HG03354 (cell line): ENCODE measurements around the gene SCLY.
"Not testable (repeated sequence)": the region's sequence is repeated elsewhere in the genome, so short reads cannot be mapped to it uniquely, and the experiment has no call there.

ENCODE experiments used
- ATAC-seq: cut with Tn5 transposase; IDR thresholded peaks from one replicate; pipeline ENCODE4 v1.9.1; 2021; ENCODE audit warnings: mild to moderate bottlenecking; ENCODE audit not compliant: unreplicated experiment, poor library complexity, severe bottlenecking

Gene SCLY

DNA sequence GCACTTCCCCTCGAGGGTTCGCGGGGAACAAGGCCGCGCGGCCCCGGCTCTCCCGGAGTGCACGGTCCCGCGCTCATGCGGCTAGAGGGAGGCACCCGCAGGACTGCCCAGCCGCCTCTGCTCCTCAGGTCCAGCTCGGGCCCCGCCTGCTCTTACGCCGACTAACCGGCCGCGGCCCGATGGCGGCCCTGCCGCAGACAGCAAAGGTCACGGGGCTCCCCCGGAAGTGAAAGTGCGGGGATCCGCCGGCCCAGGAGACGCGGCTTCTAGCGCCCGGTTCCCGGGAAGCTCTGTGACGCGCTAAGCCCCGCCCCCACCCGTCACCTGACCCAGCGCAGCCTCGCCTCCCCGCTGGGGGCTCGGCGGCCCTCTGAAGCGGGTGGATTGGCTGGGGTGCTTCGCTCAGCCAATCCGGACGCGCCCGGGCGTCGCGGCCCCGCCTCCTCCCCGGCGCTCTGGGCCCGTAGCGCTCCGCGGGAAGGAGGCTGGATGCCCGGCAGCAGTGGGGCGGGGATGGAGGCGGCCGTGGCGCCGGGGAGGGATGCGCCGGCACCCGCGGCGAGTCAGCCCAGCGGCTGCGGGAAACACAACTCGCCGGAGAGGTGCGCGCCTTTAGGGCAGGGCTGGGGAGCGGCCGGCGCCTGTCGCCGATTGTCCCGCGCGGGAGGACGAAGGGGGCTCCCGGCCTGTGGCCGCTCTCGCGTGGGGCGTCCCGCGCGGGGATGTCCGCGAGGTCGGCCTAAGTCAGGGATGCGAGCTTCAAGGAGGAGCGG lies at the start of gene SCLY:
Gene SCLY (plus strand): TSS at position 460 of the 773 bp plus-strand sequence. CDS start 54 bp downstream, at position 514.
- peak; percentile 96 for ATAC-seq

DNA sequence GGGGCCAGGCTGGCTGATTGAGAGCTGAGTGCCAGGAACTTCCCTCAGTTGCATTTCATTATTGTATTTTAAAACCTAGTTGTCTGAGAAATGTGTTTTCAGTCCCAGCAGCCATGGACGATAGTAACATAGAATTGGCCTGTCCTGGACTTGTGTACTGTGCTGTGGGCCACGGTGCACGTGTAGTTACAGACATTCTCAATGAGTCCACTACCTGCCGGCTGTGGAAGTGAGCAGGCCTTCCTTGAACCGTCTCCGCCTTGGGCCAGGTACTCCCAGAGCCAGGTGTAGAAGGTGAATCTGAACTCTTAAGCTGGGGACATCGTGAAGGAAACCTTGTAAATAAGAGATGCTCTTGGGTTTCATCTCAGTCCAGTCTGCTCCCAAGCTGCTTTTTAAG lies 47.0 kb upstream of the SCLY start:
- no peak for ATAC-seq

GRCh38 chr2:238015705-238016104 lies 45.1 kb upstream of the SCLY start:
- ATAC-seq = no peak

DNA sequence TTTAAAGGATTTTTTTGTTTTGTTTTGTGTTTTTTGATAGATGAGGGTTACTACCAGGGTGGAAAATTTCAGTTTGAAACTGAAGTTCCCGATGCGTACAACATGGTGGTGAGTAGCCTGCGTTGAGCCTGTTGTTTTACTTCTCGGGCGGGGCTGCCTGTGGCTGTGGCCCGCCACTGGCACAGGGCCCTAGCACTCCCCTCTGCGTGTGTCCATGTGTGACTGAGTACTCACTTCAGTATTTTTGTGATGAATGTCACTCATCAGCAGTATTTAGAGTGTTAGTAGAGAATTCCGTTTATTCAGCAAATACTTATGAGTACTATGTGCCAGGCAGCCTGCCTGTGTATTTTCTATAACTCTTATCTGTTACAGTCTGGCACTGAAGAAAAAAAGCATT lies 44.3 kb upstream of the SCLY start:
- ATAC-seq = no peak

DNA sequence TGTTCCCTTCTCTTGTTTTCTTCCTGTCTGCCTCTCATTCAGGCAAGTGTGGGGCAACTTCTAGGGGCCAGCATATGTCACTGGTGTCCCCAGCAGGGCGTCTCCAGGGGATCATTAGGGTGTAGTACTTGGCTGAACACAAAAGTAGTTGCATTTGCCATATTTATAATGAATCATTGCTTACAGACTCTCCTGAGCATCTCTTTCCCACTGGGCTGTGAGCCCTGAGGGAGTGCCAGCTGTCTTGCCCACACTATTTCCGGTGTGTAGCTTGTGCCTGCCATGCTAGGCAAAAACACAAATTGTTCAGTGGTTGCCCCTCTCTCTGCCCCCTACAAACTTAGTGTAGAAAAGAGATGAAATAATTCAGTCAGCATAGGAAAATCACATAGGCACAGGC lies 40.8 kb upstream of the SCLY start:
- ATAC-seq = no peak

DNA sequence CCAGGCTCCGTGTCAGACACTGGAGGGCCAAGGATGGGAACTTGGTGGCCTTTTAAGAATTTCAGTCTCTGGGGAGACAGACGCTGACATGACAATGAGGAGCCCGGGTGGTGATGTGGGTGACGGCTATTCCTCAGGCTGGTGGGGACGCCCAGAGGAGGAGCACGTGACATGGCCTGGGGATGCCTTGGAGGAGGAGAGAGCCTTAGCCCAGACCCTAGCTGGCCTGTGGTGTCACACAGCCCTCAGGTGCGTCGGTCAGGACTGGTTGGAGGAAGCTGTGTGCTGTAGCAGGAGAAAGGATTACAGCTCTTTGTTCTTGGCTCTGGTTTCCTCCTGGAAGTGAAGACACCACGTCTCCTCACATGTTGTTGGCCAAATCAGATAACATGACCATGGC lies 40.0 kb upstream of the SCLY start:
- ATAC-seq = no peak

DNA sequence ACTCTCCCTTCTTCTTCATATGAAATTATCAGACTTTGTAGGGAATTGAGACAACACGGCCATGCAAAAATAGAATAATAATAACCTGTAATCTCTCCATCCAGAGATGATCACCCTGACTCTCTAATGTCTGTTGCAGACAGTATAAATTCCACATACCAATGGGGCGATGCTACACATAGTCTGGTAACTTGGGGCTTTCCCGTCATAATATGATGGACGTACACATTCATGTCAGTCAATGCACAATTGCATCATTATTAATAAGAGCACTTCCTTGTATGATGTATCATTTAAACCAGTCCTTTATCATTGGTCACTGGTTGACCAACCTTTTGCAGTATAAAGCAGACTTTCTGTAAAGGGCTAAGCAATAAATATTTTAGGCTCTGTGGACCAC lies 39.5 kb upstream of the SCLY start:
- ATAC-seq = no peak

GRCh38 chr2:238022594-238023157 lies 38.1 kb upstream of the SCLY start:
- ATAC-seq = no peak

DNA sequence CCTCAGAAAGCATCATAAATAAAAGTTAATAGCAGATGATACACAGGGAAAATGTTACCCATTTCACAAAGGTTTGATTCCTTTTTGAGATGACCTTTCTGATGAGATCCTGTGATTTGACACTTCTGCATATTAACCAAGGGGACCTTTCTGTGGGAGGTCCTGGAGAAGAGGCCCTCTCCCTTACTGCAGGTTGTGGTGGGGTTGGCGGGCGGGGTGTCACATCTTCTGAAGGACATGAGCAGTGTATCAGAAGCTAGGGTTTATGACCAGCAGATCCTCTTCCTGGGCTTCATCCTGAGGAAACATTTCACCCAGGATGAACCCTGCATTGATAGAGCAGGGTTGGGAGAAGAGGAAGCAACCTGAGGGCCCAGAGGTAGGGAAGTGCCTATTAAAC lies 37.2 kb upstream of the SCLY start:
- ATAC-seq = no peak

DNA sequence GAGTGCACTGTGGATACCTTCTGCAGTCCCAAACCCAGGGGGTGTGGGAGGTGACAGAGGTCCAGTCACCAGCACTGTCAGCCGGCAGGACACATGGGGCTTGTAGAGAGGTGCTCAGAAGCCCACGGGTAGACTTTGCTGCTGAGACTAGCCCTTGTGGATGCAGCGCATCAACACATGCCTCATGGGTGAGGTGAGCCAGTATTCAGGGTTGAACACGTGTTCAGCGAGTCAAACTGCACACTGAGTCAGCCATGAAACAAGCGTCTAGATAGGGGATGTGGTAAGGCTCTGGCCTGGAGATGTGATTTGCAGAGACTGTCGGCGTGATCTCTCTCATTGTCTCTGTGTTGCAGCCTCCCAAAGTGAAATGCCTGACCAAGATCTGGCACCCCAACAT lies 35.8 kb upstream of the SCLY start:
- no peak for ATAC-seq

DNA sequence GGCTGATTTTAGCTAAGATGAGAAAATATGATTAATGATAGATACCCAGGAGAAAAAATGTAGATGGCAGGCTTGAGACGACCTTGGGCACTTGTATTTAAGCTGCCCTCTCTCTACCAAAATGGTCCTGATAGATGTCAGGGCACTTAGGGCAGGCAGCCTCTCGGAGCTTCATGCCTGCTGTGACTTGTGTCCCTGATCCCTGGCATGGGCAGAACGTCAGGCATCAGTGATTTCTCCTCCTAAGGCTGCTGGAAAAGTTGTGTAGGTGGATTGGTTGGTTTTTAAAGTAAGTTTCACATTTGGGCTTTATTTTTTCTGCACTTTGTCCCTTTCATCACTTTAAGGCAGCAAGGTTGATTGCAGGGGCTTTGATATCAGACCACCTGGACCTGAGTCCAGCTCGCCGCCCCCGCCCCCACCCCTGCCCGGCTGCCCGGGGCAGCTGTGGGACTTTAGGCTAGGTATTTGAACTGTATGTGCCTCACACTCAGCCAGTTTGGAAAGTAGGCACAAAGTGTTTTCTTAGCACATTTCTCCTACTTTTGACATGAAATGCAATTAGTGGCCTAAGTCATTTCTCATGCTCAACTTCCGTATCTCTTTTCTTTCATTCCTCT lies 35.0 kb upstream of the SCLY start:
- no peak for ATAC-seq

DNA sequence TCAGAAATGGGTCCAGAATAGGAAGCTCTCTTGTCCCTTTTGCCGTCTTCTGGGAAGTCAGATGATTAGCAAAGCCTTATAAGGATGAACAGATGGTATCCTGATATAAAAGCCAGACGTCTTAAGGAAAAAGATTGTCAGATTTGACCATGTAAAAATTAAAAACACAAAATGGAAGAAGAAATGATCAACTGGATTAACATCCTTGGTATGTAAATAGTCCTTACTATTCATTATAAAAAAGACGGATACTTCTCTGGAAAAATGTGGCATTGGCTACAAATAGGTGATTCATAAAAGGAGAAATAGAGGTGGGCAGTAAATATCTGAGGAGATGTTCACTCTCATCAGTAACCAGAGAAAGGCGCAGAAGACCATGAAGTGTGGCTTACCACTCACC lies 33.7 kb upstream of the SCLY start:
- ATAC-seq = no peak

DNA sequence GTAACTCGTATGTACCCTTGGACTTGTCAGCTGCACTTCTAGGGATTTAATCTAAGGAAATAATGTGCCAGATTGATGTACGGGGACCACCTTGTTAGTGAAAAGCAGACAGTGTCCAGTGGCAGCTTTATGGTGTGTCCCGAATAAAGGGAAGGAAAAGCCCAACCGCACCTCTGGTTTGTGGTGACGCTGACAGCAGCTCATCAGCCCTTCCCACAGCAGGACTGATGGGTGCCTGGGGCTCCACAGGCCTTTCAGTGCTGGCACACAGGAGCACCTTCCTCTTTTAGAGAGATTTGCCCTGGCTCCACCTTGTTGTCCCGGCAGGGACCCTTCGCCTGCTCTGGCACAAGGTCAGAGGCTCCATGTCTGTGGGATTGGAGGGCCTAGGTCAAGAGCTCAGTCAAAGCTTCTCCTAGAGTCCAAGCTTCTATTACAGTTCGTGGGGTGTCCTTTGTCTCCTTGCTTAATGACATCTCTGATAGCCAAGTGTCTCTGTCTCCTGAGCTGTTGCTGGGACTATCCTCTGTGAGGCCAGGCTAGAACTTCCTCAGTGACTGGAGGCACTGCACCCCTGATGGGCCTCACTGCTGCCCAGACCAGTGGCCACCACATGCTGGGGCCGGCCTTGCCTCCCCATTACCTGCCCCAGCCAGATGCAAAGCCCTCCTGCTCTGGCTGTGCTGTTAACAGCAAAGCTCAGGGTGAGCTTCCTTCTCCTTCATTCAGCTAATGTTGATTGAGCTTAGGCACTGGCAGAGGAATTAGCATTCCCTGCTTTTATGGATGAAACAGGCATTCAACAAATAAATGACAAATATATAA lies 33.0 kb upstream of the SCLY start:
- ATAC-seq = no peak

DNA sequence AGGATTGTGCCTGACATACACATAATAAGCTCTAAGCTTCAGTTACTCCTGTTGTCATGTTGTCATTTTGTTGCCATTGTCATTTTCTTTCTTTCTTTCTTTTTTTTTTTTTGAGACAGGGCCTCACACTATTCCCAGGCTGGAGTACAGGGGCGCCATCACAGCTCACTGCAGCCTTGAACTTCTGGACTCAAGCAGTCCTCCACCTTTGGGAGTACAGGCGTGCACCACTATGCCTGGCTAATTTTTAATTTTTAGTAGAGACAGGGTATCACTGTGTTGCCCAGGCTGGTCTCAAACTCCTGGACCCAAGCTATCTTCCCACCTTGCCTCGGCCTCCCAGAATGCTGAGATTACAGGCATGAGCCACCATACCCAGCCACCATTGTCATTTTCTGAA lies 30.9 kb upstream of the SCLY start:
- no peak for ATAC-seq

- no peak for ATAC-seq
These were observed 30.2 kb upstream of the SCLY start for GRCh38 chr2:238030422-238031155.

GRCh38 chr2:238031751-238032150 lies 29.1 kb upstream of the SCLY start:
- no peak for ATAC-seq

DNA sequence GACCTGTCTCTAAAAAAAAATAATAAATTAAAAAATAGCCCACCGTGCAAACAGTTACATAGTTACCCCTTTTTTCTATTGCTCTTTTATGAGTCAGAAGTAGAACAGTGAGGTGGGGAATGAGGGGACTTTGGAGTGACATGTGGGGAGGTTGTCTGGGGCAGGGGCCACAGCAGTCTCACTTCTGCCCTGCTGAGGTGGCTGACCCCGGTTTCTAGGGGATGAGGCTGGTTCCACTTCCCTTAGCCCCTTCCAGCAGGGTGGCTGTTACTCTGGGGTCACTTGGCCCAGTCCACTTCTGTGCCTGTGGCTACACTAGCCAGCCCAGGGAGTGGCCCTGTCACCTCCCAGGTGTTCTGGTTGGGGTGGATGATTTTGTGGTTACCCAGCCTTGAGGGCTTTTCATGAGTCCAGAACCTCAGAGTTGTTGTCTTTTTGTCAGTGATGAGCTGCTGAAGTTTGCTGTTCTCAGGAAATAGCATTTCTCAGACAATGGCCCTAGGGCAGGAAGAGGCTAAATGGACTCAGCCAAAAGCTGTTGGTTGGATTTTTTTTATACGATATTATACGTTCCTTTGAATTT lies 28.0 kb upstream of the SCLY start:
- ATAC-seq = no peak

DNA sequence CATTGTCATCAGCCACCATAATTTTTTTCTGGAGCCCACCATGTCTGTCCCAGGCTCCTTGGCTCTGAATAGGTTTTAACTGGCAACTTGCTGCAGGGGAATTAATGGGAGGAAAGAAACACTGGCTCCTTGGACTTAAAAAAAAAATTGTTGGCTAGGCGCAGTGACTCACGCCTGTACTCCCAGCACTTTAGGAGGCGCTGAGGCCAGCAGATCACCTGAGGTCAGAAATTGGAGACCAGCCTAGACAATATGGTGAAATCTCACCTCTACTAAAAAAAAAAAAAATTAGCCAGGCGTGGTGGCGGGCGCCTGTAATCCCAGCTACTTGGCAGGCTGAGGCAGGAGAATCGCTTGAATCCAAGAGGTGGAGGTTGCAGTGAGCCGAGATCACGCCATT lies 26.8 kb upstream of the SCLY start:
- not testable (repeated sequence) for ATAC-seq

- ATAC-seq = no peak
These were observed 22.6 kb upstream of the SCLY start for GRCh38 chr2:238038203-238038602.
